HG03342 (cell line): ENCODE results near the gene TIMMDC1.
A peak's percentile ranks its signal among the peaks of the same experiment; 100 is the strongest.

Source experiments
- ATAC-seq: cut with Tn5 transposase; IDR thresholded peaks from one replicate; pipeline ENCODE4 v1.9.1; 2021; ENCODE audit warnings: mild to moderate bottlenecking, moderate library complexity; ENCODE audit not compliant: unreplicated experiment

Gene TIMMDC1

GRCh38 chr3:119498186-119499011 is at the start of gene TIMMDC1:
TSS of gene TIMMDC1 (plus strand) at chr3:119498547. CDS start at chr3:119498734, 187 bp downstream.
- peak; percentile 98 for ATAC-seq

- no peak for ATAC-seq
Measured at GRCh38 chr3:119453822-119454221, 44.5 kb upstream of the TIMMDC1 start.

- no peak for ATAC-seq
Measured at GRCh38 chr3:119456469-119456868, 41.9 kb upstream of the TIMMDC1 start.

- no peak for ATAC-seq
Measured at GRCh38 chr3:119457246-119457645, 41.1 kb upstream of the TIMMDC1 start.

- ATAC-seq = peak; percentile 91
Measured at GRCh38 chr3:119463171-119464169, 34.9 kb upstream of the TIMMDC1 start, which contains the start of gene TMEM39A. TSS of gene TMEM39A (minus strand) at chr3:119463615. CDS start at chr3:119462074, 1,541 bp downstream.

- no peak for ATAC-seq
Measured at GRCh38 chr3:119468041-119468440, 30.3 kb upstream of the TIMMDC1 start.

- ATAC-seq = no peak
Measured at GRCh38 chr3:119469418-119470189, 28.7 kb upstream of the TIMMDC1 start.

GRCh38 chr3:119470866-119471265 is 27.5 kb upstream of the TIMMDC1 start:
- no peak for ATAC-seq

- ATAC-seq = no peak
Measured at GRCh38 chr3:119481079-119481478, 17.3 kb upstream of the TIMMDC1 start.

- no peak for ATAC-seq
Measured at GRCh38 chr3:119483101-119483500, 15.2 kb upstream of the TIMMDC1 start.

- ATAC-seq = no peak
Measured at GRCh38 chr3:119485563-119485962, 12.8 kb upstream of the TIMMDC1 start.

GRCh38 chr3:119490153-119490552 is 8.2 kb upstream of the TIMMDC1 start:
- ATAC-seq = no peak

GRCh38 chr3:119492128-119492527 is 6.2 kb upstream of the TIMMDC1 start:
- ATAC-seq = no peak

- ATAC-seq = no peak
Measured at GRCh38 chr3:119492810-119493209, 5.5 kb upstream of the TIMMDC1 start.

GRCh38 chr3:119494597-119494996 is 3.8 kb upstream of the TIMMDC1 start:
- ATAC-seq = no peak

- no peak for ATAC-seq
Measured at GRCh38 chr3:119497820-119498185, 544 bp upstream of the TIMMDC1 start.

- no peak for ATAC-seq
Measured at GRCh38 chr3:119500265-119500664, 1.9 kb downstream of the TIMMDC1 start.

- no peak for ATAC-seq
Measured at GRCh38 chr3:119500901-119501300, 2.6 kb downstream of the TIMMDC1 start.

GRCh38 chr3:119506631-119507030 is 8.3 kb downstream of the TIMMDC1 start:
- ATAC-seq = no peak

- no peak for ATAC-seq
Measured at GRCh38 chr3:119507404-119507803, 9.1 kb downstream of the TIMMDC1 start.
